ENCODE data around the gene EPHB1. TPM values are rescaled to one million over a fixed set of nuclear protein-coding genes. Genes with fewer than 3 reads are reported as not detected.

The EPHB1 gene
- total RNA-seq, 4 donors from 2014 or later = 0.82 to 2.2 (median 1.2) TPM

DNA sequence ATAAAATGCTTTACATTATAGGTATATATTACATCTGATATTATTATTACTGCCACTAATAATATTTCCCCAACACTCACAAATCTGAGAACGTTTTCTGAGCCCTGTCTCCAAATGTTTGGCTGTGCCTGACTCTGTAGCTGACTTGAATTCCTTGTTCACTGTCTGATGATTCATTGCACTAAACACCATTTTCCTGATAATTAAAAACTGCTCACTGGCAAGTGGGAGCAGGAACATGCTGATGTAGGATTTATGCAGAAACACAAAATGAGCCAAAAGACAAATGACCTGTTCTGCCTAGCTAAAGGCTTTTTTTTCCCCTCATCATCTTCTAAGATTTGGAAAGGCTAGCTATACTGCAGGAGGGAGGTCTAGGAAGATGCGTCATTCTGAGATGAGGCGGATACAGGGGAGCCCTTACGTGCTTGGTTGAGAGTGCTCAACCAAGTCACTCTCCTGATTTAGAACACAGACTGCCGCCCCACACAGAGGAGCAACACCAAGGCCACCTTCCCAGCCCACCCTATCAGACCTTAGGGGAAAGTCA is 380.7 kb downstream of the EPHB1 start:
- H3K4me1 ChIP-seq = no peaks in the 10 kb centered on the region
- DNase-seq = no peak
- no peak overlapping the region for H3K27ac ChIP-seq
- intact Hi-C loops (cut with DNase I; ENCODE audit: low total_unique reads) = no loop called here
- no peaks in the 10 kb centered on the region for H3K9me3 ChIP-seq
- in situ Hi-C loops (cut with MboI; ENCODE audit: low pct_ligation_motif_present in 1 of 4, low pct_unique_long_range_greater_than_20kb in 1 of 4, low sequenced_read_pairs in 3 of 4) = no loop called here
- H3K4me3 ChIP-seq = no peak overlapping the region
- H3K36me3 ChIP-seq = no peaks in the 10 kb centered on the region
- TF ChIP-seq POLR2AphosphoS5 (IDR thresholded peaks at IDR 0.05) (no peak), EP300 (IDR thresholded peaks at IDR 0.05; ENCODE audit: low read depth) (no peak), POLR2A (IDR thresholded peaks at IDR 0.05) (no peak), CTCF (IDR thresholded peaks at IDR 0.05) (no peak)
- 73 to 80% methylated on average over 4 to 5 of the region's 5 CpGs for WGBS, 2 donors (ENCODE audit: low coverage in 1 of 2)
- H3K27me3 ChIP-seq = no peaks in the 10 kb centered on the region

- no peak overlapping the region for H3K27ac ChIP-seq
- intact Hi-C loops (cut with DNase I; ENCODE audit: low total_unique reads) = no loop called here
- H3K4me3 ChIP-seq = no peak overlapping the region
- in situ Hi-C loops (cut with MboI; ENCODE audit: low pct_ligation_motif_present in 1 of 4, low pct_unique_long_range_greater_than_20kb in 1 of 4, low sequenced_read_pairs in 3 of 4) = no loop called here
- no peaks in the 10 kb centered on the region for H3K9me3 ChIP-seq
- WGBS, 2 donors (ENCODE audit: low coverage in 1 of 2) = 90 to 96% methylated on average over 4 to 9 of the region's 9 CpGs
- TF ChIP-seq EP300 (IDR thresholded peaks at IDR 0.05; ENCODE audit: low read depth) (no peak), CTCF (IDR thresholded peaks at IDR 0.05) (no peak), POLR2A (IDR thresholded peaks at IDR 0.05) (no peak), POLR2AphosphoS5 (IDR thresholded peaks at IDR 0.05) (no peak)
- DNase-seq = no peak
- H3K4me1 ChIP-seq = no peaks in the 10 kb centered on the region
- H3K36me3 ChIP-seq = no peaks in the 10 kb centered on the region
- no peaks in the 10 kb centered on the region for H3K27me3 ChIP-seq
These were observed 381.8 kb downstream of the EPHB1 start for GRCh38 chr3:135176881-135177280.

DNA sequence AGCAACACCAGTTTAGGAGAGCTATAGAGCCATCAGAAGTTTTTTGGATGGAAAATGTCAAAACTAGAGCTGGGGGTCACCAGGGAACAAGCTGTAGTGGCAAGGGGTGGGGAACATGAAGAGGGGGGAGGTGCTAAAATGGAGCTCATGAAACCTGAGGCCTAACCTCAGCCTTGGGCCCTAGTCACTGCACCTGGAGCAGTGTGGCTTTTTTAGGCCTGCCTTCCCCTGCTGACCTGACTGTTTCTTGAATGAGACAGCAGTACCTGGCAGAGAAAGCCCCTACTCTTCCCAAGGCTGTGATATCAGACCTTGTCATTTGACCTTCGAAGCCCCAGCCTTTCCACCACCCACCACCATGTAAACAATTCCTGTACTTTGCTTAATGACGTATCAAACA is 383.5 kb downstream of the EPHB1 start:
- no peaks in the 10 kb centered on the region for H3K36me3 ChIP-seq
- no peaks in the 10 kb centered on the region for H3K27me3 ChIP-seq
- DNase-seq = no peak
- intact Hi-C loops (cut with DNase I; ENCODE audit: low total_unique reads) = no loop called here
- H3K4me1 ChIP-seq = no peaks in the 10 kb centered on the region
- TF ChIP-seq POLR2A (IDR thresholded peaks at IDR 0.05) (no peak), EP300 (IDR thresholded peaks at IDR 0.05; ENCODE audit: low read depth) (no peak), CTCF (IDR thresholded peaks at IDR 0.05) (no peak), POLR2AphosphoS5 (IDR thresholded peaks at IDR 0.05) (no peak)
- in situ Hi-C loops (cut with MboI; ENCODE audit: low pct_ligation_motif_present in 1 of 4, low pct_unique_long_range_greater_than_20kb in 1 of 4, low sequenced_read_pairs in 3 of 4) = no loop called here
- 72 to 79% methylated on average over 2 of the region's 2 CpGs for WGBS, 2 donors (ENCODE audit: low coverage in 1 of 2)
- no peak overlapping the region for H3K4me3 ChIP-seq
- H3K9me3 ChIP-seq = no peaks in the 10 kb centered on the region
- H3K27ac ChIP-seq = no peak overlapping the region

GRCh38 chr3:135181408-135181807 is 386.3 kb downstream of the EPHB1 start:
- Histone ChIP-seq H3K27me3 (no peaks in the 10 kb centered on the region), H3K4me3 (no peak overlapping the region), H3K27ac (no peak overlapping the region), H3K9me3 (no peaks in the 10 kb centered on the region), H3K36me3 (no peaks in the 10 kb centered on the region), H3K4me1 (no peaks in the 10 kb centered on the region)
- DNase-seq = no peak
- 55% methylated on average over 3 of the region's 3 CpGs; no CpG with 5 or more reads in 1 of the 2 donors for WGBS, 2 donors (ENCODE audit: low coverage in 1 of 2)
- intact Hi-C loops (cut with DNase I; ENCODE audit: low total_unique reads) (no loop called here), in situ Hi-C loops (cut with MboI; ENCODE audit: low pct_ligation_motif_present in 1 of 4, low pct_unique_long_range_greater_than_20kb in 1 of 4, low sequenced_read_pairs in 3 of 4) (no loop called here)
- TF ChIP-seq POLR2AphosphoS5 (IDR thresholded peaks at IDR 0.05) = no peak
- TF ChIP-seq CTCF (IDR thresholded peaks at IDR 0.05) = no peak
- no peak for TF ChIP-seq POLR2A (IDR thresholded peaks at IDR 0.05)
- no peak for TF ChIP-seq EP300 (IDR thresholded peaks at IDR 0.05; ENCODE audit: low read depth)

Data from transverse colon (tissue), 4 donors.